ENCODE data around the gene NKAP.
"Not testable (repeated sequence)": the region's sequence is repeated elsewhere in the genome, so short reads cannot be mapped to it uniquely, and the experiment has no call there.

Gene NKAP

GRCh38 chrX:119943185-119943988 is at the start of gene NKAP:
Gene NKAP (minus strand): TSS chrX:119943751. CDS start chrX:119943605, 146 bp downstream.
- peak; percentile 25 for DNase-seq

- no peak for DNase-seq
These were observed 47.6 kb upstream of the NKAP start for GRCh38 chrX:119991005-119991787.

- DNase-seq, result no peak
These were observed 47.0 kb upstream of the NKAP start for GRCh38 chrX:119990556-119991004.

- no peak for DNase-seq
These were observed 46.5 kb upstream of the NKAP start for GRCh38 chrX:119989905-119990555.

- DNase-seq, result no peak
These were observed 42.7 kb upstream of the NKAP start for GRCh38 chrX:119986203-119986602.

GRCh38 chrX:119984652-119985051 is 41.1 kb upstream of the NKAP start:
- no peak for DNase-seq

GRCh38 chrX:119983494-119983893 is 39.9 kb upstream of the NKAP start:
- no peak for DNase-seq

- no peak for DNase-seq
These were observed 38.6 kb upstream of the NKAP start for GRCh38 chrX:119982145-119982544.

GRCh38 chrX:119981286-119982070 is 37.9 kb upstream of the NKAP start:
- DNase-seq, result no peak

GRCh38 chrX:119977172-119977571 is 33.6 kb upstream of the NKAP start:
- not testable (repeated sequence) for DNase-seq

GRCh38 chrX:119971184-119971583 is 27.6 kb upstream of the NKAP start:
- no peak for DNase-seq

- DNase-seq, result no peak
These were observed 27.0 kb upstream of the NKAP start for GRCh38 chrX:119970574-119970973.

- not testable (repeated sequence) for DNase-seq
These were observed 23.3 kb upstream of the NKAP start for GRCh38 chrX:119966837-119967236.

GRCh38 chrX:119960625-119961024 is 17.1 kb upstream of the NKAP start:
- no peak for DNase-seq

- DNase-seq, result not testable (repeated sequence)
These were observed 12.4 kb upstream of the NKAP start for GRCh38 chrX:119955807-119956570.

- no peak for DNase-seq
These were observed 10.8 kb upstream of the NKAP start for GRCh38 chrX:119954374-119954773.

- no peak for DNase-seq
These were observed 4.8 kb upstream of the NKAP start for GRCh38 chrX:119948381-119948780.

- DNase-seq, result no peak
These were observed 1.9 kb upstream of the NKAP start for GRCh38 chrX:119945481-119945880.

- no peak for DNase-seq
These were observed 743 bp downstream of the NKAP start for GRCh38 chrX:119942831-119943184.

- no peak for DNase-seq
These were observed 1.3 kb downstream of the NKAP start for GRCh38 chrX:119942173-119942819.

- no peak for DNase-seq
These were observed 2.2 kb downstream of the NKAP start for GRCh38 chrX:119941336-119941735.

All from GOT3 (cell line).